ENCODE data around the gene APEX1.
A peak's percentile ranks its signal among the peaks of the same experiment; 100 is the strongest.
"Not testable (repeated sequence)": the region's sequence is repeated elsewhere in the genome, so short reads cannot be mapped to it uniquely, and the experiment has no call there.

APEX1 gene

GRCh38 chr14:20435582-20436362, 19.3 kb upstream of the APEX1 start, which contains the start of gene KLHL33:
TSS of gene KLHL33 (minus strand) at chr14:20436166. CDS start at chr14:20435811, 355 bp downstream.
- no peak for DNase-seq (ENCODE audit: low read depth in 4 of 4, low spot score in 1 of 4)

DNA sequence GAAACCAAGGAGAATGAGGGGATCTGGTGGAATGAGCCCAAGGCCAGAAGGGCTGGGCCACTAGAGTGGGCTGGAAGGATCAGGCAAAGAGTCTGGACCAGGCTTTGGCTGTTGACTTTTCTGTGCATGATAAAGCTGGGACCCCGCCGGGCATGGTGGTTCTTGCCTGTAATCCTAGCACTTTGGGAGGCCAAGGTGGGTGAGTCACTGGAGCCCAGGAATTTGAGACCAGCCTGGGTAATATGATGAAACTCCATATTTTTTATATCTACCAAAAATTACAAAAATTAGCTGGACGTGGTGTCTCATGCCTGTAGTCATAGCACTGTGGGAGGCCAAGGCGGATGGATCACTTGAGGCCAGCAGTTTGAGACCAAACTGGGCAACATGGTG, 18.7 kb upstream of the APEX1 start:
- no peak for DNase-seq (ENCODE audit: low read depth in 4 of 4, low spot score in 1 of 4)

DNA sequence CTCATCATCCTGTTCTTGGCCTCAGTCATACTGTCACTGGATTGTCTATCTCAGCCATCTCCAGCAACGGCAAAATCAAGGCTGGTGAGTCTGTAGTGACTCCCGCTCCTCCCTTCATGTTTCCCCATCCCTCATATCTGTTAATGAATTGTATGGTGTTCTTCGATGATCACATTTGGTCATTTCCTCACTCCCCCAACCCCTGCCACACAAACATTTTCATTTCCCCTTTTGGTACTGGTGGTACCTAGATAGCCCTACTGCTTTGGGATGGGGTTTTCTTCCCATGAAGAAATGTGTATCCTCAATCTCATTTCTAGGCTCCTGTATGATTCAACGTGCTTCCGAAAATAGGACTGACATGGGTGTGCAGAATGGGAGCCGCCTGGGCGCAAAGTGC, 16.4 kb upstream of the APEX1 start:
- no peak for DNase-seq (ENCODE audit: low read depth in 4 of 4, low spot score in 1 of 4)

GRCh38 chr14:20440465-20440864, 14.6 kb upstream of the APEX1 start:
- DNase-seq (ENCODE audit: low read depth in 4 of 4, low spot score in 1 of 4) = no peak

DNA sequence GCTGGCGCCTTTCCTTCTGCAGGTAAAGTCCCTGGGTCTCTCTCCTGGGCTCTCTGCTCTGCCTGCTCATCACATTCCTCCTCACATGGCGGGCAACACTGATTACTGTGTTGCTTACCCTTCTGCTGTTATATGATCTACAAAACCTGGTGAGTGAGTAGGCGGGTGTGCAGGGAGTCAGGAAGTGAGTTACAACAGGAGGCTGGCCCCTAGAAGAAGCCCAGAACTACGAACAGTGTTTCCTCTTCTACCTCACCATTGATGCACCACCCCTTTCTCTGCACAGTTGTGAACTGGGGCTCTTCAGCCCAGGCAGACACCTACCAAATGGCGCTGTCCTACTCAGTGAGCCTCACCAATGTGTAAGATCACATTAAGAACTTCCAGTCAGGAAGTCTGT, 14.1 kb upstream of the APEX1 start:
- no peak for DNase-seq (ENCODE audit: low read depth in 4 of 4, low spot score in 1 of 4)

DNA sequence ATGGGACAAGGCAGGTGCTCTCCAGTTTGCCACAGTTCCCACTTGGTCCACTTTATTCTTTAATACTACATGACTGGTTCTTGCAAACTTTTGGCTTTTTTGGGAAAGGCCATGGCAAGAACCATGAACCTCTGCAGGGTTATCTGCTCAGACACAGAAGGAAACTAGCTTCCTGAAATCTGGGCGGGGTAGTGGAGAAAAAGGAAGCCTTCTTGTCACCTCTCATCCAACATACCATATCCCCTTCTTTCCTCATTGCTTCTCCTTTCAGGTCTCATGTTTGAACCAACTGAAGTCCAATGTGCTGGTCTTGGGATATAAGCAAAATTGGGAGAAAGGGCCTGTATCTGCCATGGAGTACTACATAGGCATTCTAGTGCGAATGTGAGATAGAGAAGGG, 13.6 kb upstream of the APEX1 start:
- no peak for DNase-seq (ENCODE audit: low read depth in 4 of 4, low spot score in 1 of 4)

GRCh38 chr14:20443650-20444049, 11.4 kb upstream of the APEX1 start:
- not testable (repeated sequence) for DNase-seq (ENCODE audit: low read depth in 4 of 4, low spot score in 1 of 4)

GRCh38 chr14:20446889-20447288, 8.1 kb upstream of the APEX1 start:
- no peak for DNase-seq (ENCODE audit: low read depth in 4 of 4, low spot score in 1 of 4)

GRCh38 chr14:20452831-20453230, 2.2 kb upstream of the APEX1 start:
- DNase-seq (ENCODE audit: low read depth in 4 of 4, low spot score in 1 of 4) = not testable (repeated sequence)

DNA sequence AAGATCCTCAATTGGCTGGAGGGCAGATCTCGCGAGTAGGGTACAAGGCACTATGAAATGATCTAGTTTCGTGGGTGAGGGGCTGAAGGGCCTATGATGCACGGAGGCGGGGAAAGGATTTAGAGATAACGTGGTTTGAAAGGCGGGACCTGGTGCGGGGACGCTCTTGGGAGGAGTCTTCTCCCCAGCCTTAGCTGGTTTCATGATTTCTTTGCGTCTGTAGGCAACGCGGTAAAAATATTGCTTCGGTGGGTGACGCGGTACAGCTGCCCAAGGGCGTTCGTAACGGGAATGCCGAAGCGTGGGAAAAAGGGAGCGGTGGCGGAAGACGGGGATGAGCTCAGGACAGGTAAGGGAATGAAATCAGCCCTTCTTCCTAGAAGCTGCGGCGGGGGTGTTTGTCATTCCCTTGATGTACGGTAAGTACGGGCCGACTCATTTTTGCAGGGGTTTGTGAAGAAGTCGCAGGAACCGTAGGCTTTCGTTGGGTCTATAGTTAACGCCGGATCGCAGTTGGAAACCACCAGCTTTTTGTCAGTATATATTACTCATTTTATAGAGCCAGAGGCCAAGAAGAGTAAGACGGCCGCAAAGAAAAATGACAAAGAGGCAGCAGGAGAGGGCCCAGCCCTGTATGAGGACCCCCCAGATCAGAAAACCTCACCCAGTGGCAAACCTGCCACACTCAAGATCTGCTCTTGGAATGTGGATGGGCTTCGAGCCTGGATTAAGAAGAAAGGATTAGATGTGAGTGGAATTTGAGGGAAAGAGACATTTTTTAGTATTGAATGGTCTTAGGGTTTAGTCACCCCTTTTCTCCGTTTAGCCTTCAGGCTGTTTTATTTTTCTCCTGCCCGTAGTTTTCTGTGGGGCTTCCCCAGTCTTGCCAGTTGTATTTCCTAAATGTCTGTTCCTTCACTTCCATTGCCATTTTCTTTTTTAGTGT, 602 bp downstream of the APEX1 start:
- DNase-seq (ENCODE audit: low read depth in 4 of 4, low spot score in 1 of 4) = no peak

DNA sequence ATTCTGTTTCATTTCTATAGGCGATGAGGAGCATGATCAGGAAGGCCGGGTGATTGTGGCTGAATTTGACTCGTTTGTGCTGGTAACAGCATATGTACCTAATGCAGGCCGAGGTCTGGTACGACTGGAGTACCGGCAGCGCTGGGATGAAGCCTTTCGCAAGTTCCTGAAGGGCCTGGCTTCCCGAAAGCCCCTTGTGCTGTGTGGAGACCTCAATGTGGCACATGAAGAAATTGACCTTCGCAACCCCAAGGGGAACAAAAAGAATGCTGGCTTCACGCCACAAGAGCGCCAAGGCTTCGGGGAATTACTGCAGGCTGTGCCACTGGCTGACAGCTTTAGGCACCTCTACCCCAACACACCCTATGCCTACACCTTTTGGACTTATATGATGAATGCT, 1.9 kb downstream of the APEX1 start:
- DNase-seq (ENCODE audit: low read depth in 4 of 4, low spot score in 1 of 4) = no peak

DNA sequence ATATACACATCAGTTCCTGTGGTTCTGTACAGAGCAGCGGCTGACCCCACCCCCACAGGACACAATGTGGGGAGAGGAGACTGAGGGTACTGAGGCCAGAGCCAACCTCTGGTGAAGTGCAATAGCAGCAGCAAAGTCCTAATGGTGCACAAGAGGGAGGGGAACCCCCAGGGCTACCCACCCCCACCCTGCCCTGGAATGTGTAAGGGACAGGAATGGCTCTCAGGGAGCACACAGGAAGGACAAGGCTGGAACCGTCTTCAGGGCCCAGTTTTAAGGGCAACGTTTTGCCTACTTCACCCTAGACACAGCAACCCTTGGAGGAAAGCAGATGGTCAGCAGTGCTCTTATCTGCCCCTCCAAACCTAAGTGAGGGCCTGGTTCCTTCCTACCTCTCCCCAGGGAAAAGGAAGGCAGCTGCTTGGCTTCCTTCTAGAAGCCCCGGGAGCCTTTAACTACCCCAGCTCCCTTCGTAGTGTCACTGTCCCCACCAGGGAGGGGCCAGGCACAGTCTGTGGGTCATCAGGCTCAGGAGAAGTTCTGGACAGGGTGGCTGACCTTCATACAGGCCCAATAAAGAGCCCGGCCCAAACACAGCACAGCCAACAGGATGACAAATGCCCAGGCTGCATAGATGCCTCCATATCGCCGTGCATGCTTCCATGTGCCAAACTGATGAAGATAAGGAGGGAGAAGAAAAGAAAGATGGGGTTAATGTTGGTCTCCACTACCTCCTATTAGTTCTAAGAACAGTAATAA, 3.2 kb downstream of the APEX1 start:
- no peak for DNase-seq (ENCODE audit: low read depth in 4 of 4, low spot score in 1 of 4)

- DNase-seq (ENCODE audit: low read depth in 4 of 4, low spot score in 1 of 4) = peak in 1 of 4 experiments; percentile 28
Observed at GRCh38 chr14:20460458-20461224, 5.6 kb downstream of the APEX1 start.

- peak; percentile 93 to 98 (median 96) for DNase-seq (ENCODE audit: low read depth in 4 of 4, low spot score in 1 of 4)
Observed at GRCh38 chr14:20461225-20462141, 6.5 kb downstream of the APEX1 start, which contains the start of gene PIP4P1. TSS of gene PIP4P1 (minus strand) at chr14:20461434. CDS start at chr14:20461325, 109 bp downstream.

GRCh38 chr14:20468764-20469241, 13.8 kb downstream of the APEX1 start:
- no peak for DNase-seq (ENCODE audit: low read depth in 4 of 4, low spot score in 1 of 4)

DNA sequence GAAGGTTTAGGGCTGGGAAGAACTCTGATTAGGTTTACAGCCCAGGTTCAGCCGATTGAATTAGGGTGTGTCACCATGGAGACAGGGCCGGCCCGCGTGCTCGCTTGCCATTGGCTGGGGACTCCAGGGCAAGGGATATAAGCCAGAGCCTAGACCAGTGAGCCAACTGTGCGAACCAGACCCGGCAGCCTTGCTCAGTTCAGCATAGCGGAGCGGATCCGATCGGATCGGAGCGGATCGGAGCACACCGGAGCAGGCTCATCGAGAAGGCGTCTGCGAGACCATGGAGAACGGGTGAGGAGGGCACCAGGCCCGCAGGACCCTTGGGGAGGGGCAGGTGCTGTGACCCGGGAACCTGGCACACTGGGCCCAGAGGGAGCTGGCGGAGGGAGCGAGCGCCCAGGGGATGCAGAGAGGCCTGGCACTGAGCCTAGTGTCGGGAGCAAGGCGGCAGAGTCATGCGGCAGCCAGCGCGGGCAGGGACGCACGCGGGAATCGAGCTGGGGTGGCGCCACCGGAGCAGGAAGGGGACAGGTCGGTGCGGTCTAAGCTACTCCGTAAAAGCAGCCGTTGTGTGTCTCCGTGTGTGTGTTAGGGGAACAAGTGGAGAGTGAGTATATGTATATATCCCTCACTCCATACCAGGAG, 14.3 kb downstream of the APEX1 start, which contains the start of gene PNP:
Gene PNP (plus strand): TSS at position 165 of the 648 bp plus-strand sequence. CDS start 119 bp downstream, at position 284.
- peak; percentile 70 to 86 (median 76) for DNase-seq (ENCODE audit: low read depth in 4 of 4, low spot score in 1 of 4)

DNA sequence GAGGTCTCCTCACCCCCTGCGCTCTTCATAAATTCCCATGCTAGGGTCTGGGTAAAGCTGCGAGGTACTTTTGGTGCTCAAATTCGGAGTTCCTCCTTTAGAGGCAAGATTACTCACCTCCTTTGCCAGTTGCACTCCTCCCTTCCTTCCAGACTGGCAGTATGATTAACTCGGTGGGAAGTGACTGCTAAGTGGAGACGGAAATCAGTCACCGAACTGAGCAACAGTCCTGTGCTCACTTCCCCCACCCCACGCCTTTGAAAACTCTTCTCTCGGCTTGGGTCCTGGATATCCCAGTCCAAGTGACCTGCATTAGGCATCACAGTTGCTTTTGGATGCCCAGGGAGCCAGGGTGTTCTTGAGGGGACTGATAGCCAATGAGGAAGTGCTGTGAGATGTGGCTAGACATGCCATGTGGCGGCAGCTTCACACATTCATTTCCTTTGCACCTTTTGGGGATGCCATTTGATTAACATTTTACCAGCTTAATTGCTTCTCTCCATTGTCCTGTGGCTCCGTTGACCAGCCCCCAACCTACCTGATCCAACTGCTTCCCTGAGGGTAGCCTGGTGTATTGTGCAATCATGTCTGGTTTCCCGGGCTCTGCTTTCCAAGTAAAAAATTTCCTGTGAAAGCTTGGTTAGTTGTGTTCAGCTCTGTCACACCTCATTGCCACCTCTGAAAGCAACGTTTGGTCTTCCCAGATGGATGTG, 15.0 kb downstream of the APEX1 start:
- peak; percentile 30 to 53 (median 42) for DNase-seq (ENCODE audit: low read depth in 4 of 4, low spot score in 1 of 4)

GRCh38 chr14:20470603-20470901, 15.5 kb downstream of the APEX1 start:
- DNase-seq (ENCODE audit: low read depth in 4 of 4, low spot score in 1 of 4) = no peak
